ENCODE measurements around the gene EPDR1. TPM values are rescaled to one million over a fixed set of nuclear protein-coding genes. Genes with fewer than 3 reads are reported as not detected.

The EPDR1 gene
- total RNA-seq, 1 donor from 2014 or later = 6.1 TPM

DNA sequence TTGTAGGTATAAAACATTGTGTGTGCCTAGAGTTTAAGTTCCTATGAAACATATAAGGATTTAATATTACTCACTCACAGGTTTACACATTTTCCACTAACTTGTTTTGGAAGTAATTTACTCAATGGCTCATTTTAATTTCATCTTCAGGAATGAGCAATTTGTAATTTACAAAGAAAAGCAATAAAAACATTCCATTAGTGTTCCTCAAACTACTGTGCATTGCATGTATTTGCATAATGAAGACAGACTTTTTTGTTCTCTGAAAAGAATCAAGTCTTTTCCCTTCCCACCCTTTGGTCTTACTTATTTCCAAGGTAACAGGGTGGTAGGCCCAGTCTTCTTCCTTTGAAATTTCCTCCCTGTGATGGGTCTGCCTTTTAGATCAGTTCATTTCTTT is 61.2 kb downstream of the EPDR1 start:
- no peak for DNase-seq (ENCODE audit: extremely low spot score, unreplicated experiment)
- no peaks in the 10 kb centered on the region for H3K9me3 Mint-ChIP-seq
- peaks cover 4% of the 10 kb centered on the region for H3K27me3 Mint-ChIP-seq
- H3K4me1 Mint-ChIP-seq (ENCODE audit: unreplicated experiment) = peaks cover 10% of the 10 kb centered on the region
- TF ChIP-seq CTCF (conservative IDR thresholded peaks at IDR 0.05) = no peak
- no peaks in the 10 kb centered on the region for H3K36me3 Mint-ChIP-seq
- H3K27ac Mint-ChIP-seq = no peak overlapping the region
- H3K4me3 Mint-ChIP-seq = no peak overlapping the region

- no peak for TF ChIP-seq CTCF (conservative IDR thresholded peaks at IDR 0.05)
- no peak overlapping the region for H3K27ac Mint-ChIP-seq
- no peaks in the 10 kb centered on the region for H3K36me3 Mint-ChIP-seq
- H3K27me3 Mint-ChIP-seq = peaks cover 4% of the 10 kb centered on the region
- peaks cover under 1% of the 10 kb centered on the region for H3K9me3 Mint-ChIP-seq
- H3K4me1 Mint-ChIP-seq (ENCODE audit: unreplicated experiment) = peaks cover 16% of the 10 kb centered on the region
- no peak overlapping the region for H3K4me3 Mint-ChIP-seq
- no peak for DNase-seq (ENCODE audit: extremely low spot score, unreplicated experiment)
These were observed 62.0 kb downstream of the EPDR1 start for GRCh38 chr7:37982423-37982822.

GRCh38 chr7:37984750-37985390 is 64.4 kb downstream of the EPDR1 start:
- Mint-ChIP-seq H3K9me3 (peaks cover 5% of the 10 kb centered on the region), H3K27me3 (peaks cover 4% of the 10 kb centered on the region), H3K4me1 (ENCODE audit: unreplicated experiment) (peaks cover 20% of the 10 kb centered on the region), H3K27ac (no peak overlapping the region), H3K4me3 (no peak overlapping the region), H3K36me3 (no peaks in the 10 kb centered on the region)
- TF ChIP-seq CTCF (conservative IDR thresholded peaks at IDR 0.05) = no peak
- DNase-seq (ENCODE audit: extremely low spot score, unreplicated experiment) = no peak

- Mint-ChIP-seq H3K4me3 (no peak overlapping the region), H3K27ac (no peak overlapping the region), H3K4me1 (ENCODE audit: unreplicated experiment) (peaks cover 20% of the 10 kb centered on the region), H3K36me3 (no peaks in the 10 kb centered on the region), H3K27me3 (peaks cover 4% of the 10 kb centered on the region), H3K9me3 (peaks cover 5% of the 10 kb centered on the region)
- TF ChIP-seq CTCF (conservative IDR thresholded peaks at IDR 0.05) = no peak
- no peak for DNase-seq (ENCODE audit: extremely low spot score, unreplicated experiment)
These were observed 66.5 kb downstream of the EPDR1 start for GRCh38 chr7:37986908-37987330.

- H3K27ac Mint-ChIP-seq = peak overlapping the region; percentile 71
These were observed 67.3 kb downstream of the EPDR1 start for GRCh38 chr7:37987732-37988131.

More at GRCh38 chr7:37987732-37988131, 67.3 kb downstream of the EPDR1 start:
- H3K36me3 Mint-ChIP-seq = no peaks in the 10 kb centered on the region
- H3K4me1 Mint-ChIP-seq (ENCODE audit: unreplicated experiment) = peaks cover 20% of the 10 kb centered on the region
- peak overlapping the region; percentile 13 for H3K4me3 Mint-ChIP-seq
- H3K9me3 Mint-ChIP-seq = peaks cover 5% of the 10 kb centered on the region
- no peak for DNase-seq (ENCODE audit: extremely low spot score, unreplicated experiment)
- no peak for TF ChIP-seq CTCF (conservative IDR thresholded peaks at IDR 0.05)
- peaks cover 4% of the 10 kb centered on the region for H3K27me3 Mint-ChIP-seq

Measured in type B pancreatic cell (in vitro differentiated cells).